Adrenal gland (tissue), 5 donors: ENCODE measurements around the gene SFRP4.

ENCODE experiments used
- CTCF ChIP-seq, 6 experiments: fragments of 450-650 bp in 4 of 6; fragments of 200-600 bp in 2 of 6; sonication (generic) in 1 of 6; IDR thresholded peaks; 1 replicate in 5 of 6; 2 replicates in 1 of 6; pipeline versions ENCODE4 v1.5.1 to v1.8.0; 2016 to 2021; ENCODE audit warnings: antibody characterized with exemption in 6 of 6, mild to moderate bottlenecking in 2 of 6, moderate library complexity in 1 of 6
- POLR2A ChIP-seq, 2 donors: fragments of 450-650 bp; IDR thresholded peaks; one replicate each; pipeline ENCODE4 v1.6.1; 2017; ENCODE audit warnings: antibody characterized with exemption in 2 of 2, mild to moderate bottlenecking in 2 of 2, moderate library complexity in 1 of 2
- donor health status: DM: no; HTN: no; CAD: no.

GRCh38 chr7:37945336-37945735, 28.7 kb upstream of the SFRP4 start:
- TF ChIP-seq CTCF (IDR thresholded peaks at IDR 0.05) (no peak), POLR2A (IDR thresholded peaks at IDR 0.05) (no peak)
